TTC549 (cell line): ENCODE measurements around the gene OXER1.

Experiments used
- FAIRE-seq: peaks from 2 replicates; lab custom pipeline; 2012; peaks lifted over from hg19 to GRCh38; lab: Jason Lieb, UNC

OXER1 gene

GRCh38 chr2:42793334-42794270 is 29.7 kb upstream of the OXER1 start:
- FAIRE-seq: no peak

DNA sequence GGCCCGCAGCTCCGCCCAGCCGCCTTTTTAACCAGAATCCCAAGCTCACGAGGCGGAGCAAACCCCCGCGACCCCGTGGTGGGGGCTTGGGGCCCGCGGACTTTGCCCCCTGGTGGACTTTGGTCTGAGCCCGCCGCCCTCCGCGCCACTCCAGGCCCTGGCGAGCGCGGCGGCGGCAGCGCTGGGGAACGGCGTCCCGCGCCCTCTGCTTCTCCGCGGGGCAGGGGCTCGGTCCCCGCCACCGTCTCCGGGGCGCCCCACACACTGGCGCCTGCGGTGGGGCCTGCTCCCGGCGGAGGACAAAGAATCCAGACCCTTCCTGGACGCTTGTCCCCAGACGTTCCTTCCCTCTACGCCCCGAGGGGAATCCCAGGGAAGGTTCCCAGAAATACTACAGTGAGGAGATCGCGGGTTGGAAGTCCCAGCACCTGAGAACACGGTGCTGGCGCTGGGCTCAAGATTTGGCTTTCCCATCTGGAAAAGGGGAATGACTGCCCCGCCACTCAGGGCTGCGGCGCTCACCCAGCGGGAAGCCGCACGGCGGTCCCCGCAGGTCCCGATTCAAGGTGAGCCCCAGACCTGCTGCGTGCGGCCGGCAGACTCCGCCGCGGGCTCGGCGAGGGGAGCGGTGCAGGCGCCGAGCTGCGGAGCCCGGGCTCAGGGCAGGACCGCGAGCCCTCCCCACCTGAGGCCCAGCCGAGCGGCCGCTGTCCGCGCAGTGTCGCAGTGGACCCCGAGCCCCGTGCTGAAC is 28.8 kb upstream of the OXER1 start, which contains the start of gene HAAO:
HAAO (minus strand) TSS at position 1 of the 751 bp plus-strand sequence. CDS start 47 bp downstream, outside the sequence.
- FAIRE-seq: no peak

- FAIRE-seq: no peak
Observed at GRCh38 chr2:42792087-42792582, 28.2 kb upstream of the OXER1 start.

- no peak for FAIRE-seq
Observed at GRCh38 chr2:42791606-42792005, 27.7 kb upstream of the OXER1 start.

GRCh38 chr2:42789751-42790150 is 25.8 kb upstream of the OXER1 start:
- FAIRE-seq: no peak

- no peak for FAIRE-seq
Observed at GRCh38 chr2:42788882-42789281, 24.9 kb upstream of the OXER1 start.

GRCh38 chr2:42788478-42788793 is 24.5 kb upstream of the OXER1 start:
- FAIRE-seq: no peak

DNA sequence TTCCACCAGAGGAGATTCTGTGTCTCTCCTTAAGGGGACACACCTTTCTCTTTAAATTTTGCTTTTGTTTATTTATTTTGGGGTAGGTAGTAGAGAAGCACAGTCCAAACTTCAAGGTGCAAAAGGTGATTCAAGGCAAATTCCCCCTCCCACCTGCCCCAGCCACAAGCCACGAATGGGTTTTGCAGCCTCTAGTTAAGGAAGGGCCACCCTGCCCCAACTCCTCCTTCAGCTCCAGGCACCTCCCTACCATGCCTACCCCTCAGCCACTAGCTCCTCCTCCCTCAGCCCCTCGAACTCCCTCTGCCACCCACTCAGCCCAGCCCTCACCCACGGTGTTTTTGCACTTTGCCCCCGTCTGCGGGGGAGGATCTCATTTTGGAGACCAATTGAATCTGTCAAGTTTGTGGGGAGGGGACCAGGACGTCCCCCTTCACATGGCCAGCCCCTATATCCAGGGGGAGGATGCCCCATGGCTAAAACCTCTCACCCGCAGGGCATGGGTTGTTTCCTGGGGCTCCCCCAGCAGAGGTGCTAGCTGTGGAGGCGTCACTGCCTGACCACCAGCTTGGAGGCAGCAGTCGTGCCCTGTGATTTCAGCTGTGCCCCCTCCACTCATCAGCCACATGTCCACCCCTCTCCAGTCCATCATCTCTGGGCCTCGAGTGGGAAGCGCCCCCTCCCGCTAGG is 24.0 kb upstream of the OXER1 start:
- FAIRE-seq: no peak

GRCh38 chr2:42787424-42787787 is 23.5 kb upstream of the OXER1 start:
- FAIRE-seq: no peak

DNA sequence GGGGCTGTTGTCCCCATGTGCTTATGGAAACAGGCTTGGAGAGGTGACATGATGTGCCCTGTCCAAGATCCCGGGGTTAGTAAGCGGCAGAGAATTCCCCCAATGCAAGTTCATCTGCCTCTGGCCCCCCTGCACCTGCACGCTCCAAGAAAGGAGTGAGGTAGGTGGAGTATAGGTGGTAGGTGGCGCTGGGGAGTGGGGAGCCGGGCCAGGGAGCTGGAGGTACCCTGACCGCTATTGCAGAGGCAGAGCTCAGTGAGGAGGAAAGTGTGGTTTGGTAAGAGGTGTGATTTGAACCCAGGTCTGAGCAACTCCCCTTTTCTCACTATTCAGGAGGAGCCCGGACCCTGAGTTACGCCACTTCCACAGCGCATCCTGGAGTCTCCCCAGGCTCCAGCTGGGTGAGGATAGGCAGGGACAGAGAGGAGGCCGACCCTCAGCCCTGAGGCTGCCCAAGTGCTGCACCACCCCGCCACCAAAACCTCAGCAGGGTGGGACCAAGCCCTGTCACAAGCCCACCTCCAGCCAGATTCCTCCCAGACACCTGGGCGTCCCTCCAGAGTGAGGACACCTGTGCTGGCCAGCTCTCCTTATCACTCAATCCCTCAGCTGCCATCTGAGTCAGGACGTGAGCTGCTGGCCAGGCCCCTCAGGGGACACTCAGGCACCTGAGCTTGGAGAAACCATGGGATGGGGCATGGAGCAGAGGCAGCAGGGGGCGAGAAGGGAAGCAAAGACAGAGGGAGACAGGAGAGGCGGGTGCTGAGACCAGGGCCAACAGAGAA is 22.8 kb upstream of the OXER1 start:
- FAIRE-seq: no peak

GRCh38 chr2:42784204-42784880 is 20.4 kb upstream of the OXER1 start:
- FAIRE-seq: no peak

GRCh38 chr2:42783511-42783910 is 19.6 kb upstream of the OXER1 start:
- FAIRE-seq: no peak

- FAIRE-seq: no peak
Observed at GRCh38 chr2:42781181-42781580, 17.2 kb upstream of the OXER1 start.

DNA sequence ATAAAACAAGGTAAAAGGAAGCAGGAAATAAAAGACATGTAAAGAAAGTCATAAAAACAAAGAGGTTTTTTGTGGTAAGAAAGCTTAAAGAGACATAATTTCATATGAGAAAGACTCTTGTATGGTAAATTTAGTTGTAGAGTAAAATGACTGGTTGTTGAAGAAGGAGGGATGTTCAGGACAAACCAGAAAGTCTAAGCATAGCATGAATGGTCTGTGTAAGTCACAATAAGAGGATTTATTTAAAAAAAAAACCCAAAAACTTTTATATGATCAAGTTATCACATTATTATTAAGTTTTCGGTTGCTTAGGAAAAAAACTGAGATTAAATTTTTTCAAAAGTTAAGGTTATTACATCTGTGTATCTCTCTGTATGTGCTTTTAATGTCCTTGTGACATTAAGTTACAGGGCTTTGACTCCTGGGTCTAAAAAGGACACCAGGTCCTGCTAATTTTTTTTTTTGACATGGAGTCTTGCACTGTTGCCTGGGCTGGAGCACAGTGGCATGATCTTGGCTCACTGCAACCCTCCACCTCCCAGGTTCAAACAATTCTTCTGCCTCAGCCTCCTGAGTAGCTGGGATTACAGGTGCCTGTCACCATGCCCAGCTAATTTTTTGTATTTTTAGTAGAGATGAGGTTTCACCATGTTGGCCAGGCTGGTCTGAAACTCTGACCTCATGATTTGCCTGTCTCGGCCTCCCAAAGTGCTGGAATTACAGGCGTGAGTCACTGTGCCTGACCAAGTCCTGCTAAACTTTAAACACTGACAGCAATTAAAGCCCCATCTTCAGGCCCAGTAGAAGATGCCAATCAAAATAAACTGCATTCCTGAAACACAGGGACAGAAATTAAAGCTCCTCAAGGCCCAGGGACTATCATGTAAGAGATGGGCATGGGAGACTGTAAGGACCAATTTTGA is 14.2 kb upstream of the OXER1 start:
- no peak for FAIRE-seq

GRCh38 chr2:42775810-42776209 is 11.9 kb upstream of the OXER1 start:
- FAIRE-seq: no peak

- no peak for FAIRE-seq
Observed at GRCh38 chr2:42775186-42775585, 11.3 kb upstream of the OXER1 start.

GRCh38 chr2:42771546-42772153 is 7.7 kb upstream of the OXER1 start:
- FAIRE-seq: no peak

- FAIRE-seq: no peak
Observed at GRCh38 chr2:42770288-42771131, 6.6 kb upstream of the OXER1 start.
